OCI-LY1 (cell line): ENCODE data around the gene ACACA.

Source experiments
- H2AFZ ChIP-seq: fragments of 200-600 bp; sonication (generic), shearing (Covaris generic); 2 replicates; pipeline ENCODE4 v1.6.0; 2014; ENCODE audit warnings: antibody characterized with exemption, mild to moderate bottlenecking, low read length
- H3F3A ChIP-seq: fragments of 200-600 bp; sonication (generic), shearing (Covaris generic); 2 replicates; pipeline ENCODE4 v1.6.0; 2014; ENCODE audit warnings: mild to moderate bottlenecking, antibody characterized with exemption, low read length, moderate library complexity; ENCODE audit not compliant: insufficient read depth
- H3K27ac ChIP-seq: fragments of 200-600 bp; sonication (generic); 2 replicates; pipeline ENCODE4 v1.5.1; 2014; ENCODE audit warnings: low read length, mixed run types, mild to moderate bottlenecking, low read depth; ENCODE audit not compliant: poor library complexity, severe bottlenecking
- H3K27me3 ChIP-seq: fragments of 200-600 bp; sonication (generic); 2 replicates; pipeline ENCODE4 v1.6.0; 2014; ENCODE audit warnings: antibody characterized with exemption, mild to moderate bottlenecking, low read length, moderate library complexity; ENCODE audit not compliant: insufficient read depth
- H3K36me3 ChIP-seq: fragments of 200-600 bp; sonication (generic); 2 replicates; pipeline ENCODE4 v1.6.1; 2014; ENCODE audit warnings: mild to moderate bottlenecking, antibody characterized with exemption, low read length, moderate library complexity, mixed read lengths; ENCODE audit not compliant: insufficient read depth
- H3K4me1 ChIP-seq: fragments of 200-600 bp; sonication (generic); 2 replicates; pipeline ENCODE4 v1.5.1; 2014; ENCODE audit warnings: mild to moderate bottlenecking, low read length, moderate library complexity; ENCODE audit not compliant: insufficient read depth, severe bottlenecking
- H3K4me2 ChIP-seq: fragments of 200-600 bp; sonication (generic), shearing (Covaris generic); 2 replicates; pipeline ENCODE4 v1.6.1; 2014; ENCODE audit warnings: low read length
- H3K4me3 ChIP-seq: fragments of 200-600 bp; sonication (generic); 2 replicates; pipeline ENCODE4 v1.5.1; 2014; ENCODE audit warnings: low read length, low read depth, mild to moderate bottlenecking, mixed read lengths; ENCODE audit not compliant: poor library complexity, severe bottlenecking
- H3K79me2 ChIP-seq: fragments of 200-600 bp; shearing (Covaris generic); 2 replicates; pipeline ENCODE4 v1.6.1; 2016; ENCODE audit warnings: mixed run types, low read length, mixed read lengths; ENCODE audit not compliant: insufficient read depth
- H3K9ac ChIP-seq: fragments of 200-600 bp; sonication (generic), shearing (Covaris generic); 2 replicates; pipeline ENCODE4 v1.6.1; 2014; ENCODE audit warnings: mild to moderate bottlenecking, low read length, mixed read lengths
- H3K9me2 ChIP-seq: fragments of 200-600 bp; sonication (generic), shearing (Covaris generic); 2 replicates; pipeline ENCODE4 v1.6.1; 2014; ENCODE audit warnings: low read depth, mild to moderate bottlenecking, low read length, mixed read lengths
- H3K9me3 ChIP-seq: fragments of 200-600 bp; shearing (Covaris generic); 2 replicates; pipeline ENCODE4 v1.6.1; 2014; ENCODE audit warnings: low read length, mixed read lengths
- H4K20me1 ChIP-seq: fragments of 200-600 bp; sonication (generic), shearing (Covaris generic); 2 replicates; pipeline ENCODE4 v1.6.0; 2016; ENCODE audit warnings: mild to moderate bottlenecking, low read length; ENCODE audit not compliant: insufficient read depth
- EZH2 ChIP-seq: fragments of 200-600 bp; sonication (generic), shearing (Covaris generic); IDR thresholded peaks from 2 replicates; pipeline ENCODE4 v1.8.0; 2017; ENCODE audit warnings: borderline replicate concordance, mixed run types, mild to moderate bottlenecking, antibody characterized with exemption, low read length, moderate library complexity, mixed read lengths
- TF ChIP-seq, protein P1 (sequence below): fragments of 200-600 bp; sonication (generic), shearing (Covaris generic); IDR thresholded peaks from 2 replicates; pipeline ENCODE4 v1.5.1; 2017; ENCODE audit warnings: mild to moderate bottlenecking, antibody characterized with exemption, low read length, moderate library complexity, mixed read lengths

ACACA gene

DNA sequence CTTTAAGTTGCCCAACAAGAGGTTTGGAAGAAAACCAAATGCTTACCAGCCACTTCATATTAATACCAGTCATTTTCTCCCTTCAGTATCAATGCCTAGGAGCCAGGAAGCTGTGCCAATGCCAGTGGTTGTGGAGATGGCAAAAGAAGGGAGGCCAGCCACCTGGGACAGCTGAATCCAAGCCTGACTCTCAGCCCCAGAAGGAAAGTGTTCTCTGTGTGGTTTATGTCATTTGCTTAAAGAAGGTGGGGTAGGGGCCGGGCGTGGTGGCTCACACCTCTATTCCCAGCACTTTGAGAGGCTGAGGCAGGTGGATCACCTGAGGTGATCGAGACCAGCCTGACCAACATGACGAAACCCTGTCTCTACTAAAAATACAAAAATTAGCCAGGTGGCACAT lies 17.5 kb downstream of the ACACA start:
- Histone ChIP-seq H3K27me3 (no peaks in the 10 kb centered on the region), H3K4me1 (peaks cover 3% of the 10 kb centered on the region), H3K27ac (no peak overlapping the region), H2AFZ (no peak overlapping the region), H3K9ac (no peak overlapping the region), H3K4me3 (no peak overlapping the region), H3K9me3 (no peaks in the 10 kb centered on the region), H3K4me2 (no peak overlapping the region), H3K79me2 (no peaks in the 10 kb centered on the region), H3K9me2 (no peaks in the 10 kb centered on the region), H3F3A (no peaks in the 10 kb centered on the region), H3K36me3 (no peaks in the 10 kb centered on the region), H4K20me1 (no peaks in the 10 kb centered on the region)
- TF ChIP-seq, protein P1, sequence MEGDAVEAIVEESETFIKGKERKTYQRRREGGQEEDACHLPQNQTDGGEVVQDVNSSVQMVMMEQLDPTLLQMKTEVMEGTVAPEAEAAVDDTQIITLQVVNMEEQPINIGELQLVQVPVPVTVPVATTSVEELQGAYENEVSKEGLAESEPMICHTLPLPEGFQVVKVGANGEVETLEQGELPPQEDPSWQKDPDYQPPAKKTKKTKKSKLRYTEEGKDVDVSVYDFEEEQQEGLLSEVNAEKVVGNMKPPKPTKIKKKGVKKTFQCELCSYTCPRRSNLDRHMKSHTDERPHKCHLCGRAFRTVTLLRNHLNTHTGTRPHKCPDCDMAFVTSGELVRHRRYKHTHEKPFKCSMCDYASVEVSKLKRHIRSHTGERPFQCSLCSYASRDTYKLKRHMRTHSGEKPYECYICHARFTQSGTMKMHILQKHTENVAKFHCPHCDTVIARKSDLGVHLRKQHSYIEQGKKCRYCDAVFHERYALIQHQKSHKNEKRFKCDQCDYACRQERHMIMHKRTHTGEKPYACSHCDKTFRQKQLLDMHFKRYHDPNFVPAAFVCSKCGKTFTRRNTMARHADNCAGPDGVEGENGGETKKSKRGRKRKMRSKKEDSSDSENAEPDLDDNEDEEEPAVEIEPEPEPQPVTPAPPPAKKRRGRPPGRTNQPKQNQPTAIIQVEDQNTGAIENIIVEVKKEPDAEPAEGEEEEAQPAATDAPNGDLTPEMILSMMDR, result no peak
- TF ChIP-seq EZH2, result no peak

DNA sequence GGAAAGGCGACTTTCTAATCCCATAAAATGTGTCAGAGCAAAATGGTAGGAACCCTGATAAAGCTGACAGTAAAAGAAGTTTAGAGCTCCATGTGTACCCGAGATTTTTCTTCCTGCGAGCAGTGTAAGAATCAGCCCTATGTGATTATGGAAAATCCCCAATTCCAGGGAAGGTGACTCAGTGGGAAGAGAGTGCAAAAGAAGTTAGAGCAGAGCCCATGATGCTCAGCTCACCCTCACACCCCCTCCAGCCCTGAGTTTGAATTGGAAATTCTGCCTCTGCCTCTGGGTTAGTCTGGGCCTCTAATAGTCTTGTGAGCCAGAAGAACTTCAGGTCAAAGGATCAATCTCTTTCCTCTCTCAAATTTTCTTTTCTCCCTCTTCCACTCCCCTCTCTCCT lies 18.4 kb downstream of the ACACA start:
- Histone ChIP-seq H3K36me3 (no peaks in the 10 kb centered on the region), H2AFZ (no peak overlapping the region), H4K20me1 (no peaks in the 10 kb centered on the region), H3K9ac (no peak overlapping the region), H3K79me2 (no peaks in the 10 kb centered on the region), H3K27ac (no peak overlapping the region), H3K4me1 (peaks cover 3% of the 10 kb centered on the region), H3K4me2 (no peak overlapping the region), H3K9me2 (no peaks in the 10 kb centered on the region), H3F3A (no peaks in the 10 kb centered on the region), H3K4me3 (no peak overlapping the region), H3K9me3 (no peaks in the 10 kb centered on the region), H3K27me3 (no peaks in the 10 kb centered on the region)
- TF ChIP-seq, protein P1, result no peak
- TF ChIP-seq EZH2, result no peak

DNA sequence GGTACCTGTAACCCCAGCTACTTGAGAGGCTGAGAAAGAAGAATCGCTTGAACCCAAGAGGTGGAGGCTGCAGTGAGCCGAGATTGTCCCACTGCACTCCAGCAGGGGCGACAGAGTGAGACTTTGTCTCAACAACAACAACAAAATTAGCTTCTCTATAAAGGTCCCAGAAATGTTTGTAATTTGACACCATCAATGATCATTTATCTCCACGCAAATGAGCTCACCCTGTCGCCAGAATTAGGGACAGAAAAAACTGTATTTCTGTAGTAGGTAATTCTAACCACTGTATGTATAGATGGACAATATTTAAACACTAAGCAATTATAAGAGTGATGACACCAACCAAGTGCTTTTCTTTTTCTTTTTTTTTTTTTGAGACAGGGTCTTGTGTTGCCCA lies 20.2 kb downstream of the ACACA start:
- Histone ChIP-seq H3K9ac (no peak overlapping the region), H3K9me2 (no peaks in the 10 kb centered on the region), H3K4me3 (no peak overlapping the region), H3K79me2 (no peaks in the 10 kb centered on the region), H3K27ac (no peak overlapping the region), H3K4me2 (no peak overlapping the region), H3K4me1 (no peaks in the 10 kb centered on the region), H3K27me3 (no peaks in the 10 kb centered on the region), H4K20me1 (no peaks in the 10 kb centered on the region), H3F3A (no peaks in the 10 kb centered on the region), H3K9me3 (no peaks in the 10 kb centered on the region), H2AFZ (no peak overlapping the region), H3K36me3 (no peaks in the 10 kb centered on the region)
- no peak for TF ChIP-seq EZH2
- TF ChIP-seq, protein P1, result no peak
